H1 (cell line): ENCODE results near the gene PELO. TPM values are rescaled to one million over a fixed set of nuclear protein-coding genes. Genes with fewer than 3 reads are reported as not detected.

ENCODE experiments used
- CTCF ChIA-PET: fragments of 300-600 bp; sonication (Branson Sonifier 250); formaldehyde crosslinking; loops from one replicate; lab custom pipeline; 2021; ENCODE audit not compliant: partially characterized antibody; lab: Charles Lee
- POLR2A ChIA-PET: fragments of 300-600 bp; sonication (Branson Sonifier 250); formaldehyde crosslinking; loops from one replicate; lab custom pipeline; 2021; ENCODE audit warnings: inconsistent platforms; ENCODE audit not compliant: partially characterized antibody; lab: Charles Lee
- DNase-seq, 2 experiments: peaks; one replicate each; pipeline versions ENCODE4 v3.0.0 to v3.0.0-alpha.2; 2010 to 2022; ENCODE audit warnings: low spot score in 2 of 2, low read depth in 1 of 2, mixed read lengths in 1 of 2
- FAIRE-seq: peaks from 2 replicates; lab custom pipeline; 2011; peaks lifted over from hg19 to GRCh38; lab: Jason Lieb, UNC
- H2AFZ ChIP-seq: 2 replicates; pipeline ENCODE4 v1.8.1; 2012; ENCODE audit warnings: low read length, inconsistent platforms
- H2AK5ac ChIP-seq: 2 replicates; pipeline ENCODE4 v1.6.1; 2013; ENCODE audit warnings: low read depth, low read length
- H2BK120ac ChIP-seq: replicated peaks from 2 replicates; pipeline ENCODE3; 2013; ENCODE audit warnings: low read depth, low read length, inconsistent platforms
- H2BK12ac ChIP-seq: 2 replicates; pipeline ENCODE4 v1.6.1; 2013; ENCODE audit warnings: low read depth, low read length
- H2BK15ac ChIP-seq: 2 replicates; pipeline ENCODE4 v1.6.1; 2013; ENCODE audit warnings: low read length
- H2BK20ac ChIP-seq: 2 replicates; pipeline ENCODE4 v1.6.1; 2013; ENCODE audit warnings: low read length
- H2BK5ac ChIP-seq: 2 replicates; pipeline ENCODE4 v1.6.1; 2013; ENCODE audit warnings: low read depth, low read length
- H3K14ac ChIP-seq: 2 replicates; pipeline ENCODE4 v1.6.1; 2013; ENCODE audit warnings: inconsistent platforms; ENCODE audit not compliant: insufficient read length
- H3K18ac ChIP-seq: 2 replicates; pipeline ENCODE4 v1.6.1; 2013; ENCODE audit warnings: low read length; ENCODE audit errors: extremely low read depth
- H3K23ac ChIP-seq: 2 replicates; pipeline ENCODE4 v1.6.1; 2013; ENCODE audit warnings: inconsistent platforms; ENCODE audit not compliant: insufficient read length
- H3K23me2 ChIP-seq: 2 replicates; pipeline ENCODE4 v1.6.1; 2013; ENCODE audit warnings: low read depth, low read length
- H3K27ac ChIP-seq: 2 replicates; pipeline ENCODE4 v1.6.1; 2011; ENCODE audit warnings: low read depth, low read length, inconsistent platforms
- H3K27me3 ChIP-seq, 4 experiments: replicated peaks in 1 of 4; 1 replicate in 1 of 4; 2 replicates in 3 of 4; pipeline versions ENCODE4 v1.6.1 to v1.8.1; 2011 to 2013; ENCODE audit warnings: low read length in 3 of 4, mild to moderate bottlenecking in 3 of 4, inconsistent platforms in 2 of 4, mixed read lengths in 2 of 4, moderate library complexity in 1 of 4; ENCODE audit not compliant: control insufficient read depth in 3 of 4, insufficient read depth in 3 of 4; ENCODE audit errors: extremely low read depth in 1 of 4
- H3K36me3 ChIP-seq, 4 experiments: 2 replicates each; pipeline versions ENCODE4 v1.6.1 to v1.8.1; 2011 to 2013; ENCODE audit warnings: mild to moderate bottlenecking in 4 of 4, low read length in 3 of 4, moderate library complexity in 2 of 4, control low read depth in 1 of 4, inconsistent platforms in 1 of 4; ENCODE audit not compliant: insufficient read depth in 4 of 4, control insufficient read depth in 2 of 4
- H3K4ac ChIP-seq: replicated peaks from 2 replicates; pipeline ENCODE3; 2013; ENCODE audit warnings: low read length, low read depth, mixed read lengths, inconsistent platforms; ENCODE audit not compliant: insufficient read length
- H3K4me1 ChIP-seq, 4 experiments: replicated peaks in 1 of 4; 1 replicate in 1 of 4; 2 replicates in 3 of 4; pipeline versions ENCODE4 v1.6.1 to v1.8.1; 2011 to 2013; ENCODE audit warnings: low read length in 3 of 4, inconsistent platforms in 2 of 4, mixed read lengths in 1 of 4; ENCODE audit not compliant: insufficient read depth in 4 of 4, control insufficient read depth in 3 of 4
- H3K4me2 ChIP-seq, 2 experiments: 2 replicates each; pipeline versions ENCODE4 v1.6.1 to v1.8.1; 2011 to 2013; ENCODE audit warnings: low read depth in 2 of 2, low read length in 2 of 2, control low read depth in 1 of 2, inconsistent platforms in 1 of 2, mild to moderate bottlenecking in 1 of 2; ENCODE audit not compliant: insufficient read depth in 1 of 2
- H3K4me3 ChIP-seq, 4 experiments: fragments of 200-600, 300-600 bp in 1 of 4; sonication (generic), shearing (Covaris generic), sonication (Bioruptor Twin) in 1 of 4; 2 replicates each; pipeline versions ENCODE4 v1.5.1 to v1.8.1; 2011 to 2016; ENCODE audit warnings: low read length in 4 of 4, low read depth in 3 of 4, control low read depth in 2 of 4, inconsistent platforms in 2 of 4, mild to moderate bottlenecking in 2 of 4, mixed read lengths in 1 of 4, moderate library complexity in 1 of 4; ENCODE audit not compliant: insufficient read depth in 2 of 4; ENCODE audit errors: extremely low read depth in 1 of 4
- H3K56ac ChIP-seq: replicated peaks from 2 replicates; pipeline ENCODE3; 2013; ENCODE audit warnings: low read depth, mild to moderate bottlenecking, mixed read lengths, low read length, inconsistent platforms; ENCODE audit not compliant: insufficient read length
- H3K79me1 ChIP-seq: 2 replicates; pipeline ENCODE4 v1.6.1; 2013; ENCODE audit warnings: low read depth, low read length, control low read depth
- H3K79me2 ChIP-seq, 2 experiments: 2 replicates each; pipeline versions ENCODE4 v1.6.1 to v1.8.1; 2012 to 2013; ENCODE audit warnings: low read length in 2 of 2, mild to moderate bottlenecking in 2 of 2, inconsistent platforms in 1 of 2; ENCODE audit not compliant: insufficient read depth in 2 of 2, control insufficient read depth in 1 of 2
- H3K9ac ChIP-seq, 4 experiments: replicated peaks in 1 of 4; 1 replicate in 1 of 4; 2 replicates in 3 of 4; pipeline versions ENCODE4 v1.6.1 to v1.8.1; 2011 to 2013; ENCODE audit warnings: low read depth in 3 of 4, low read length in 3 of 4, control low read depth in 2 of 4, mild to moderate bottlenecking in 2 of 4, moderate library complexity in 2 of 4, inconsistent platforms in 1 of 4; ENCODE audit errors: extremely low read depth in 1 of 4
- H3K9me3 ChIP-seq, 2 experiments: 2 replicates each; pipeline versions ENCODE4 v1.6.1 to v1.8.1; 2012 to 2013; ENCODE audit warnings: mild to moderate bottlenecking in 2 of 2, moderate library complexity in 2 of 2, control low read depth in 1 of 2, inconsistent platforms in 1 of 2, low read depth in 1 of 2, low read length in 1 of 2, mixed read lengths in 1 of 2; ENCODE audit not compliant: insufficient read depth in 2 of 2
- H4K20me1 ChIP-seq, 2 experiments: replicated peaks in 1 of 2; 2 replicates each; pipeline versions ENCODE3 to v1.8.1; 2011 to 2013; ENCODE audit warnings: inconsistent platforms in 2 of 2, low read length in 2 of 2, mild to moderate bottlenecking in 1 of 2; ENCODE audit not compliant: insufficient read depth in 2 of 2, control insufficient read depth in 1 of 2
- H4K5ac ChIP-seq: 2 replicates; pipeline ENCODE4 v1.6.1; 2013; ENCODE audit warnings: low read length, low read depth, mixed read lengths, inconsistent platforms; ENCODE audit not compliant: insufficient read length
- H4K8ac ChIP-seq: 2 replicates; pipeline ENCODE4 v1.8.0; 2013; ENCODE audit warnings: mild to moderate bottlenecking, moderate library complexity, low read length, inconsistent platforms; ENCODE audit not compliant: insufficient read depth; ENCODE audit errors: extremely low read depth
- H4K91ac ChIP-seq: replicated peaks from 2 replicates; pipeline ENCODE3; 2013; ENCODE audit warnings: low read length, mixed read lengths, inconsistent platforms; ENCODE audit not compliant: insufficient read length
- CEBPB ChIP-seq: IDR thresholded peaks from 2 replicates; pipeline ENCODE4 v1.6.1; 2012; ENCODE audit warnings: low read depth, low read length
- CHD1 ChIP-seq: IDR thresholded peaks from 2 replicates; pipeline ENCODE4 v1.6.1; 2012; ENCODE audit warnings: low read depth, low read length, improper control_type of control experiment
- EP300 ChIP-seq, 2 experiments: IDR thresholded peaks; 1 replicate in 1 of 2; 2 replicates in 1 of 2; pipeline ENCODE4 v1.6.1; 2011 to 2012; ENCODE audit warnings: low read depth in 2 of 2, low read length in 2 of 2, mild to moderate bottlenecking in 2 of 2, borderline replicate concordance in 1 of 2, inconsistent platforms in 1 of 2, moderate library complexity in 1 of 2
- KDM4A ChIP-seq: IDR thresholded peaks from one replicate; pipeline ENCODE4 v1.7.1; 2012; ENCODE audit warnings: low read depth, mild to moderate bottlenecking, moderate library complexity, low read length, inconsistent platforms; ENCODE audit not compliant: severe bottlenecking
- NRF1 ChIP-seq: IDR thresholded peaks from 2 replicates; pipeline ENCODE4 v1.6.1; 2011; ENCODE audit warnings: mild to moderate bottlenecking, low read depth, low read length, improper control_type of control experiment
- SIX5 ChIP-seq: IDR thresholded peaks from 2 replicates; pipeline ENCODE4 v1.6.1; 2011; ENCODE audit warnings: mild to moderate bottlenecking, low read depth, low read length
- SP1 ChIP-seq: IDR thresholded peaks from 2 replicates; pipeline ENCODE4 v1.6.1; 2011; ENCODE audit warnings: low read depth, low read length
- SP2 ChIP-seq: IDR thresholded peaks from 2 replicates; pipeline ENCODE4 v1.6.1; 2012; ENCODE audit warnings: mild to moderate bottlenecking, low read length, inconsistent platforms
- SP4 ChIP-seq: IDR thresholded peaks from 2 replicates; pipeline ENCODE4 v1.6.1; 2012; ENCODE audit warnings: low read length, inconsistent platforms
- SRF ChIP-seq: IDR thresholded peaks from 2 replicates; pipeline ENCODE4 v1.6.1; 2011; ENCODE audit warnings: mild to moderate bottlenecking, low read depth, low read length, moderate library complexity
- TAF7 ChIP-seq: optimal IDR thresholded peaks from 2 replicates; pipeline ENCODE3; 2011; ENCODE audit warnings: low read depth, mild to moderate bottlenecking, inconsistent platforms, low read length, moderate library complexity, borderline replicate concordance
- WGBS, 2 experiments: shearing (Covaris generic) in 1 of 2; methylation state at CpG; one replicate each; pipeline versions ENCODE4 v1.1.6 to v1.1.7; 2013 to 2015; ENCODE audit warnings: low lambda C conversion rate in 2 of 2, mixed read lengths in 2 of 2, inconsistent platforms in 1 of 2, low coverage in 1 of 2, missing lambda C conversion rate in 1 of 2; ENCODE audit not compliant: insufficient replicate concordance in 2 of 2, insufficient coverage in 1 of 2, insufficient read length in 1 of 2; ENCODE audit errors: extremely low coverage in 1 of 2, missing lambda C conversion rate in 1 of 2; 5-methylcytosine and 5-hydroxymethylcytosine counted together
- polyA plus RNA-seq, 7 experiments: library from polyadenylated mRNA; depleted of rRNA in 3 of 7; stranded (reverse) in 5 of 7; unstranded in 2 of 7; fragments of >200 nt in 5 of 7; fragments of 200-250 nt in 2 of 7; gene quantifications; 1 replicate in 5 of 7; 2 replicates in 1 of 7; 4 replicates in 1 of 7; pipeline versions ENCODE4 v1.2.1 to v1.2.3, GENCODE V29; 2011 to 2013; ENCODE audit warnings: missing spikeins in 2 of 7, mixed read lengths in 2 of 7
- total RNA-seq: library from RNA; stranded (reverse); fragmentation: NEBNext Ultra II Directional; extraction: Animal tissue kit (Norgen Biotek cat#: 25700); gene quantifications from 2 replicates; pipeline ENCODE4 v1.2.1, GENCODE V29; 2021
- TF ChIP-seq, protein P1 (sequence below), 3 experiments: IDR thresholded peaks; 1 replicate in 2 of 3; 2 replicates in 1 of 3; pipeline versions ENCODE4 v1.5.1 to v1.6.1; 2011; ENCODE audit warnings: low read length in 3 of 3, mild to moderate bottlenecking in 3 of 3, inconsistent platforms in 2 of 3, low read depth in 1 of 3, moderate library complexity in 1 of 3; ENCODE audit not compliant: insufficient read depth in 1 of 3; ENCODE audit errors: control extremely low read depth in 1 of 3

Gene PELO
- total and polyA plus RNA-seq, 2 of the 8 experiments (the other 6 are each of a cell fraction or from before 2014, with no cell fraction given): 10.8 to 18.5 TPM

DNA sequence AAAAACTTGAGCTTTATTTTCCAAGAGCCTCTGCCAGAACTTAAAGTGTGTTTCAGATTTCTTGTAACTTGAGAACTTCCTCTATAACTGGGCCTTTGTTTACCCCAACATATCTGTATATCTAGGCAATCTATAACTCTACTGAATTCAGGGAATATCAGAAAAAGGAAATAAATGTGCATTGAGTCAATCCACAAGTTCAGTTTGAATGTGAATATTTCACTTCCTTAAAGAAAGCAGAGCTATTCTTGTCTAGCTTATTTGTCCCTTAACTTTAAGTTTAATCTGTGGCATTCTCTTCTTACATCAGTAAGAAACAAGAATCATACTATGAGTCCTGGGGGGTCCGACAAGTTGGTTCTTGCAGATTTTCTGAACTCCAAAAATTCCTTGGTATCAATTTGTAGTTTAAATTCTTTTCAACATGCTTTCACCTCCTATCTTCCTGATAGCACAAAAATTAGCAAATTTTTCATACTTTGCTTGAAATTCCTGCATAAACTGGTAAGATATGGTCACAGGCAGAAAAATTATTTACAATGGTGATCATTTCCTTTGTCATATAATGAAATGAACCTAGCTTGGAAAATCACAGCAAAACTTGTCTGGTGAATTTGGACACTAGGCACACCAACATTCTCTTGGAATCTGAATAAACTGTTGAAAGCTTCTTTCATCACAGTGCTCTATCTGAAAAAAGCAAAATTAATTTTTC is 19.8 kb upstream of the PELO start:
- Histone ChIP-seq H2BK5ac (no peak overlapping the region), H3K27me3 (no peaks in the 10 kb centered on the region), H2BK12ac (no peak overlapping the region), H2AFZ (no peak overlapping the region), H4K5ac (no peak overlapping the region), H3K4me3 (no peak overlapping the region), H3K9ac (no peak overlapping the region), H3K4me1 (no peaks in the 10 kb centered on the region), H4K8ac (no peak overlapping the region), H2BK20ac (no peak overlapping the region), H3K23me2 (no peaks in the 10 kb centered on the region), H3K9me3 (no peaks in the 10 kb centered on the region), H3K79me2 (no peaks in the 10 kb centered on the region), H3K4me2 (no peak overlapping the region), H2BK15ac (no peak overlapping the region), H3K23ac (no peak overlapping the region), H3K79me1 (no peaks in the 10 kb centered on the region), H4K20me1 (no peaks in the 10 kb centered on the region), H3K36me3 (no peaks in the 10 kb centered on the region), H3K18ac (no peak overlapping the region), H4K91ac (no peak overlapping the region), H3K27ac (no peak overlapping the region), H3K14ac (no peak overlapping the region), H2BK120ac (no peak overlapping the region), H3K56ac (no peak overlapping the region), H2AK5ac (no peak overlapping the region), H3K4ac (no peak overlapping the region)
- WGBS, 2 experiments: 95% methylated on average over 1 of the region's 1 CpG; no CpG with 5 or more reads in 1 of the 2 experiments
- DNase-seq: no peak
- POLR2A ChIA-PET: no interaction called here
- CTCF ChIA-PET: no interaction called here
- no peak for FAIRE-seq
- TF ChIP-seq KDM4A: no peak
- no peak for TF ChIP-seq EP300 (IDR thresholded peaks at IDR 0.05; ENCODE audit: borderline replicate concordance in 1 of 2, low read depth in 2 of 2, low read length in 2 of 2)
- TF ChIP-seq SP2: no peak
- TF ChIP-seq TAF7: no peak
- TF ChIP-seq, protein P1, sequence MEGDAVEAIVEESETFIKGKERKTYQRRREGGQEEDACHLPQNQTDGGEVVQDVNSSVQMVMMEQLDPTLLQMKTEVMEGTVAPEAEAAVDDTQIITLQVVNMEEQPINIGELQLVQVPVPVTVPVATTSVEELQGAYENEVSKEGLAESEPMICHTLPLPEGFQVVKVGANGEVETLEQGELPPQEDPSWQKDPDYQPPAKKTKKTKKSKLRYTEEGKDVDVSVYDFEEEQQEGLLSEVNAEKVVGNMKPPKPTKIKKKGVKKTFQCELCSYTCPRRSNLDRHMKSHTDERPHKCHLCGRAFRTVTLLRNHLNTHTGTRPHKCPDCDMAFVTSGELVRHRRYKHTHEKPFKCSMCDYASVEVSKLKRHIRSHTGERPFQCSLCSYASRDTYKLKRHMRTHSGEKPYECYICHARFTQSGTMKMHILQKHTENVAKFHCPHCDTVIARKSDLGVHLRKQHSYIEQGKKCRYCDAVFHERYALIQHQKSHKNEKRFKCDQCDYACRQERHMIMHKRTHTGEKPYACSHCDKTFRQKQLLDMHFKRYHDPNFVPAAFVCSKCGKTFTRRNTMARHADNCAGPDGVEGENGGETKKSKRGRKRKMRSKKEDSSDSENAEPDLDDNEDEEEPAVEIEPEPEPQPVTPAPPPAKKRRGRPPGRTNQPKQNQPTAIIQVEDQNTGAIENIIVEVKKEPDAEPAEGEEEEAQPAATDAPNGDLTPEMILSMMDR (IDR thresholded peaks at IDR 0.05; ENCODE audit: control extremely low read depth in 1 of 3, insufficient read depth in 1 of 3, low read depth in 1 of 3, low read length in 3 of 3): no peak
- TF ChIP-seq SIX5: no peak
- no peak for TF ChIP-seq CHD1
- no peak for TF ChIP-seq SP1
- no peak for TF ChIP-seq NRF1
- TF ChIP-seq SRF: no peak
- no peak for TF ChIP-seq CEBPB
- TF ChIP-seq SP4: no peak
